Measurements from ENCODE around the gene ADGRL3. TPM values are rescaled to one million over a fixed set of nuclear protein-coding genes. Genes with fewer than 3 reads are reported as not detected.

The ADGRL3 gene
- total RNA-seq, 1 donor from 2014 or later = 93.6 TPM

- Histone ChIP-seq H4K20me1 (ENCODE audit: low read depth) (no peaks in the 10 kb centered on the region), H3K4me1 (no peaks in the 10 kb centered on the region), H3K36me3 (no peaks in the 10 kb centered on the region), H3K4me3 (no peak overlapping the region), H3K27me3 (no peaks in the 10 kb centered on the region), H3K27ac (no peak overlapping the region), H3F3A (ENCODE audit: low read depth) (no peaks in the 10 kb centered on the region), H3K79me2 (ENCODE audit: low read depth) (no peaks in the 10 kb centered on the region), H3K9me3 (ENCODE audit: low read depth) (no peaks in the 10 kb centered on the region), H3K9ac (no peak overlapping the region), H2AFZ (replicated peaks) (no peak overlapping the region), H3K4me2 (no peak overlapping the region)
- TF ChIP-seq CTCF (IDR thresholded peaks at IDR 0.05) = no peak
- no peak for TF ChIP-seq EZH2phosphoT487 (IDR thresholded peaks at IDR 0.05)
- TF ChIP-seq EZH2 (IDR thresholded peaks at IDR 0.05) = no peak
- no peak overlapping the region for H3K27ac Mint-ChIP-seq
- H3K4me3 Mint-ChIP-seq = no peak overlapping the region
- H3K27me3 Mint-ChIP-seq (ENCODE audit: insufficient read depth, low read depth) = no peaks in the 10 kb centered on the region
- DNase-seq (ENCODE audit: low spot score) = no peak
- no peaks in the 10 kb centered on the region for H3K9me3 Mint-ChIP-seq
- H3K4me1 Mint-ChIP-seq = peaks cover 18% of the 10 kb centered on the region
- peaks cover 3% of the 10 kb centered on the region for H3K36me3 Mint-ChIP-seq
Observed at GRCh38 chr4:61579786-61580185, 379.7 kb downstream of the ADGRL3 start.

GRCh38 chr4:61580721-61581377 is 380.7 kb downstream of the ADGRL3 start:
- H3K27me3 Mint-ChIP-seq (ENCODE audit: insufficient read depth, low read depth) = no peaks in the 10 kb centered on the region
- Histone ChIP-seq H3K4me1 (no peaks in the 10 kb centered on the region), H4K20me1 (ENCODE audit: low read depth) (no peaks in the 10 kb centered on the region), H3K9ac (no peak overlapping the region), H3F3A (ENCODE audit: low read depth) (no peaks in the 10 kb centered on the region), H3K36me3 (no peaks in the 10 kb centered on the region), H3K27me3 (no peaks in the 10 kb centered on the region), H3K79me2 (ENCODE audit: low read depth) (no peaks in the 10 kb centered on the region), H3K9me3 (ENCODE audit: low read depth) (no peaks in the 10 kb centered on the region), H3K4me3 (no peak overlapping the region), H2AFZ (replicated peaks) (no peak overlapping the region), H3K4me2 (no peak overlapping the region), H3K27ac (no peak overlapping the region)
- H3K9me3 Mint-ChIP-seq = no peaks in the 10 kb centered on the region
- H3K36me3 Mint-ChIP-seq = peaks cover 3% of the 10 kb centered on the region
- TF ChIP-seq EZH2 (IDR thresholded peaks at IDR 0.05) (no peak), EZH2phosphoT487 (IDR thresholded peaks at IDR 0.05) (no peak), CTCF (IDR thresholded peaks at IDR 0.05) (no peak)
- no peak overlapping the region for H3K4me3 Mint-ChIP-seq
- DNase-seq (ENCODE audit: low spot score) = no peak
- H3K27ac Mint-ChIP-seq = no peak overlapping the region
- H3K4me1 Mint-ChIP-seq = peaks cover 20% of the 10 kb centered on the region

- Histone ChIP-seq H3K27ac (no peak overlapping the region), H3F3A (ENCODE audit: low read depth) (no peaks in the 10 kb centered on the region), H3K9ac (no peak overlapping the region), H3K4me3 (no peak overlapping the region), H3K27me3 (no peaks in the 10 kb centered on the region), H3K9me3 (ENCODE audit: low read depth) (no peaks in the 10 kb centered on the region), H3K4me2 (no peak overlapping the region), H3K4me1 (no peaks in the 10 kb centered on the region), H3K79me2 (ENCODE audit: low read depth) (no peaks in the 10 kb centered on the region), H3K36me3 (peaks cover 9% of the 10 kb centered on the region), H4K20me1 (ENCODE audit: low read depth) (no peaks in the 10 kb centered on the region), H2AFZ (replicated peaks) (no peak overlapping the region)
- Mint-ChIP-seq H3K27ac (no peak overlapping the region), H3K9me3 (no peaks in the 10 kb centered on the region), H3K4me1 (peaks cover 20% of the 10 kb centered on the region), H3K27me3 (ENCODE audit: insufficient read depth, low read depth) (no peaks in the 10 kb centered on the region), H3K4me3 (no peak overlapping the region), H3K36me3 (peaks cover 7% of the 10 kb centered on the region)
- TF ChIP-seq EZH2 (IDR thresholded peaks at IDR 0.05) (no peak), CTCF (IDR thresholded peaks at IDR 0.05) (no peak), EZH2phosphoT487 (IDR thresholded peaks at IDR 0.05) (no peak)
- DNase-seq (ENCODE audit: low spot score) = no peak
Observed at GRCh38 chr4:61583696-61584095, 383.6 kb downstream of the ADGRL3 start.

All from neural progenitor cell (in vitro differentiated cells).